NCI-H774 (cell line): Measurements from ENCODE around the gene RASAL1.

Experiments
- DNase-seq: peaks from one replicate; lab custom pipeline; 2025; lab: John Stamatoyannopoulos, UW

The RASAL1 gene

GRCh38 chr12:113071135-113072112, 64.1 kb downstream of the RASAL1 start:
- peak; percentile 76 for DNase-seq

GRCh38 chr12:113070117-113070906, 65.2 kb downstream of the RASAL1 start:
- no peak for DNase-seq

GRCh38 chr12:113069751-113070116, 65.8 kb downstream of the RASAL1 start:
- no peak for DNase-seq

GRCh38 chr12:113069149-113069548, 66.4 kb downstream of the RASAL1 start:
- no peak for DNase-seq

GRCh38 chr12:113067987-113068935, 67.3 kb downstream of the RASAL1 start:
- DNase-seq, result no peak

- DNase-seq, result peak; percentile 57
Observed at GRCh38 chr12:113066813-113067400, 68.7 kb downstream of the RASAL1 start.

- DNase-seq, result no peak
Observed at GRCh38 chr12:113065126-113066007, 70.2 kb downstream of the RASAL1 start.

- DNase-seq, result no peak
Observed at GRCh38 chr12:113064395-113065125, 71.0 kb downstream of the RASAL1 start.

GRCh38 chr12:113063396-113064350, 71.9 kb downstream of the RASAL1 start:
- DNase-seq, result no peak

- no peak for DNase-seq
Observed at GRCh38 chr12:113062502-113063395, 72.8 kb downstream of the RASAL1 start.

- DNase-seq, result peak; percentile 6
Observed at GRCh38 chr12:113061061-113061694, 74.4 kb downstream of the RASAL1 start.

GRCh38 chr12:113060336-113060960, 75.1 kb downstream of the RASAL1 start:
- no peak for DNase-seq

- DNase-seq, result no peak
Observed at GRCh38 chr12:113059071-113059595, 76.4 kb downstream of the RASAL1 start.

GRCh38 chr12:113058553-113058952, 77.0 kb downstream of the RASAL1 start:
- DNase-seq, result no peak

- DNase-seq, result no peak
Observed at GRCh38 chr12:113057565-113058485, 77.7 kb downstream of the RASAL1 start.
